ENCODE measurements around the gene F12. TPM values are rescaled to one million over a fixed set of nuclear protein-coding genes. Genes with fewer than 3 reads are reported as not detected.

F12 gene
- total RNA-seq, 1 experiment from 2014 or later = 30.0 TPM

- ATAC-seq (no peak), DNase-seq (ENCODE audit: low read depth, low spot score) (no peak)
- Histone ChIP-seq H3K4me1 (ENCODE audit: control insufficient read depth in 1 of 2, insufficient read depth in 2 of 2, low read length in 2 of 2) (peaks cover 0 to 10% of the 10 kb centered on the region in 2 experiments; a peak in 2 of 4 replicates), H3K9ac (ENCODE audit: low read length) (no peak overlapping the region), H2AFZ (ENCODE audit: low read depth, low read length, poor library complexity, severe bottlenecking) (no peak overlapping the region), H3K79me2 (ENCODE audit: insufficient read depth, low read length) (peaks cover 18% of the 10 kb centered on the region), H3K27ac (ENCODE audit: low read depth, low read length) (no peak overlapping the region), H3K4me3 (replicated peaks in 1 of 2; ENCODE audit: low read depth in 1 of 2, low read length in 2 of 2) (no peak overlapping the region), H3K9me3 (ENCODE audit: control insufficient read depth in 1 of 2, insufficient read depth in 1 of 2, low read depth in 1 of 2, low read length in 2 of 2) (no peaks in the 10 kb centered on the region), H3K9me2 (ENCODE audit: insufficient read depth) (no peaks in the 10 kb centered on the region), H4K20me1 (ENCODE audit: insufficient read depth) (no peaks in the 10 kb centered on the region), H3K4me2 (ENCODE audit: low read length) (no peak overlapping the region), H3K36me3 (ENCODE audit: control insufficient read depth in 1 of 2, insufficient read depth in 2 of 2, low read length in 2 of 2) (peaks cover 25 to 46% of the 10 kb centered on the region in 2 experiments; a peak in 3 of 4 replicates), H3K27me3 (ENCODE audit: insufficient read depth, low read length) (no peaks in the 10 kb centered on the region)
- BruUV-seq (replicated peaks) = no TSS peak
- TF ChIP-seq CBX3 (IDR thresholded peaks at IDR 0.05; ENCODE audit: low read depth) = no peak
- no peak for TF ChIP-seq EZH2 (IDR thresholded peaks at IDR 0.05)
- TF ChIP-seq, protein P1, sequence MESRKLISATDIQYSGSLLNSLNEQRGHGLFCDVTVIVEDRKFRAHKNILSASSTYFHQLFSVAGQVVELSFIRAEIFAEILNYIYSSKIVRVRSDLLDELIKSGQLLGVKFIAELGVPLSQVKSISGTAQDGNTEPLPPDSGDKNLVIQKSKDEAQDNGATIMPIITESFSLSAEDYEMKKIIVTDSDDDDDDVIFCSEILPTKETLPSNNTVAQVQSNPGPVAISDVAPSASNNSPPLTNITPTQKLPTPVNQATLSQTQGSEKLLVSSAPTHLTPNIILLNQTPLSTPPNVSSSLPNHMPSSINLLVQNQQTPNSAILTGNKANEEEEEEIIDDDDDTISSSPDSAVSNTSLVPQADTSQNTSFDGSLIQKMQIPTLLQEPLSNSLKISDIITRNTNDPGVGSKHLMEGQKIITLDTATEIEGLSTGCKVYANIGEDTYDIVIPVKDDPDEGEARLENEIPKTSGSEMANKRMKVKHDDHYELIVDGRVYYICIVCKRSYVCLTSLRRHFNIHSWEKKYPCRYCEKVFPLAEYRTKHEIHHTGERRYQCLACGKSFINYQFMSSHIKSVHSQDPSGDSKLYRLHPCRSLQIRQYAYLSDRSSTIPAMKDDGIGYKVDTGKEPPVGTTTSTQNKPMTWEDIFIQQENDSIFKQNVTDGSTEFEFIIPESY (IDR thresholded peaks at IDR 0.05; ENCODE audit: extremely low read depth, insufficient replicate concordance, low read length) = no peak
- no peak for TF ChIP-seq ELF1 (IDR thresholded peaks at IDR 0.05; ENCODE audit: borderline replicate concordance, low read depth)
- TF ChIP-seq ATF3 (IDR thresholded peaks at IDR 0.05) = no peak
- no peak for TF ChIP-seq JUND (IDR thresholded peaks at IDR 0.05)
- TF ChIP-seq EZH2phosphoT487 (IDR thresholded peaks at IDR 0.05; ENCODE audit: borderline replicate concordance) = no peak
- no peak for TF ChIP-seq RAD21 (IDR thresholded peaks at IDR 0.05; ENCODE audit: low read depth)
- TF ChIP-seq POLR2AphosphoS5 (IDR thresholded peaks at IDR 0.05; ENCODE audit: low read depth, low read length) = peak; percentile 23; the same call in 1 of the 2 replicates
- ChIA-PET POLR2A (interaction anchor here (1.0 kb wide), 1 partner anchor 31 kb away, joined by 3 read pairs; no protein-coding TSS in a partner anchor), RAD21 (ENCODE audit: low non-redundant PET in 1 of 2, low total read pairs in 2 of 2, uncharacterized antibody in 2 of 2, unreplicated experiment in 2 of 2) (no interaction called here), CTCF (interaction anchor here (1.3 kb wide), 1 partner anchor 30 kb away, joined by 4 read pairs; no protein-coding TSS in a partner anchor)
- intact Hi-C loops (cut with micrococcal nuclease) = no loop called here
These were observed 24.4 kb upstream of the F12 start for GRCh38 chr5:177433658-177434217.
